AG10803 (cell line): Measurements from ENCODE around the gene SLC34A1.
A peak's percentile ranks its signal among the peaks of the same experiment; 100 is the strongest.

Experiments
- DNase-seq: peaks from one replicate; pipeline ENCODE4 v3.0.0; 2010; ENCODE audit warnings: low read depth
- H3K4me3 ChIP-seq: 2 replicates; pipeline ENCODE4 v1.5.1; 2011; ENCODE audit warnings: mild to moderate bottlenecking, low read length, control low read depth
- CTCF ChIP-seq: conservative IDR thresholded peaks from 2 replicates; pipeline ENCODE4 v1.5.1; 2011; ENCODE audit warnings: mild to moderate bottlenecking, low read length, control low read depth, inconsistent platforms

The SLC34A1 gene, protein sequence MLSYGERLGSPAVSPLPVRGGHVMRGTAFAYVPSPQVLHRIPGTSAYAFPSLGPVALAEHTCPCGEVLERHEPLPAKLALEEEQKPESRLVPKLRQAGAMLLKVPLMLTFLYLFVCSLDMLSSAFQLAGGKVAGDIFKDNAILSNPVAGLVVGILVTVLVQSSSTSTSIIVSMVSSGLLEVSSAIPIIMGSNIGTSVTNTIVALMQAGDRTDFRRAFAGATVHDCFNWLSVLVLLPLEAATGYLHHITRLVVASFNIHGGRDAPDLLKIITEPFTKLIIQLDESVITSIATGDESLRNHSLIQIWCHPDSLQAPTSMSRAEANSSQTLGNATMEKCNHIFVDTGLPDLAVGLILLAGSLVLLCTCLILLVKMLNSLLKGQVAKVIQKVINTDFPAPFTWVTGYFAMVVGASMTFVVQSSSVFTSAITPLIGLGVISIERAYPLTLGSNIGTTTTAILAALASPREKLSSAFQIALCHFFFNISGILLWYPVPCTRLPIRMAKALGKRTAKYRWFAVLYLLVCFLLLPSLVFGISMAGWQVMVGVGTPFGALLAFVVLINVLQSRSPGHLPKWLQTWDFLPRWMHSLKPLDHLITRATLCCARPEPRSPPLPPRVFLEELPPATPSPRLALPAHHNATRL

GRCh38 chr5:177384134-177384533 is at the start of gene SLC34A1:
Gene SLC34A1 (plus strand): TSS chr5:177384434. CDS start chr5:177385742, 1,308 bp downstream.
- DNase-seq: no peak
- no peak for TF ChIP-seq CTCF
- H3K4me3 ChIP-seq: no peak within 1 kb of the TSS

DNA sequence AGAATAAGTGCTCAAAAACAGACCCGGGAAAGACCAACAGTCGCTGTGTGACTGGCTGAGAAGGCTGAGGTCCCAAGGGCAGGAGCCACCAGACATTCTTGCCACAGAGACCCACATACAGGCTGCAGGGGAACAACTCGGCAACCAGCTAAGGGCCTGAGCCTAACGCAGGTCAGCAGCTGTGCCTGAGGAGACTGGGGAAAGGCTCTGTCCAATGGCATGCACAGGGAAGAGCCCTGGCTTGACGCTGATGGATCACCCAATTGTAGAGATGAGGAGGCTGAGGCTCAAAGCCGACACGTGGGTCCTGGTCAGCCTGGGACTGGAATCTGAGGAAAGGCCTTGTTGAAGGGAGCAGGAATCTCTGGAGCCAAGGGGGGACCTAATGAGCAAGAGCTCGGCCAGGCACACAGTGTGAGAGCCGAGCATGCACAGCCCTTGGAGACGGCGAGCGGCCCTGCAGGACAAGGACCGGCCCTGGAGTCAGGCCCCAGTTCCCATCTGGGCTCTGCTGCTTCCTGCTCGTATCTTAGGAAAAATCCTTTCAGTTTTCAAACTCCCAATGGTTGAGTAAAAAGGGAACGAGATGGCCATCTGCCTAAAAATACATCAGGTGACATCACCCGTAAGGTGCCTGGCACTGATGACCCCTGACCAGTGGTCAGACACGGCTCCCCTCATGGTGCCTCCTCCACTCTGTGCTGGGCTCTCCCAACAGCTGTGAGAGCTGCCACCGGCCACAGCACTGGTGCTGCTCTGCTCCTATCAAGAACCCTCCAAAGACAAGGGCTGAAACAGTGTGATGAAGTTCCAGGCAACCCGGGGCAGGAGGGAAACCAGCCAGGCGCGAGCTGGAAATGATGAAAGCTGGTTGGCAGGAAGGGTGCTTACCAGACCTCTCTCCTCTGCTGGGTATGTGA is 49.2 kb upstream of the SLC34A1 start:
- TF ChIP-seq CTCF: no peak
- no peak for DNase-seq
- no peak overlapping the region for H3K4me3 ChIP-seq

DNA sequence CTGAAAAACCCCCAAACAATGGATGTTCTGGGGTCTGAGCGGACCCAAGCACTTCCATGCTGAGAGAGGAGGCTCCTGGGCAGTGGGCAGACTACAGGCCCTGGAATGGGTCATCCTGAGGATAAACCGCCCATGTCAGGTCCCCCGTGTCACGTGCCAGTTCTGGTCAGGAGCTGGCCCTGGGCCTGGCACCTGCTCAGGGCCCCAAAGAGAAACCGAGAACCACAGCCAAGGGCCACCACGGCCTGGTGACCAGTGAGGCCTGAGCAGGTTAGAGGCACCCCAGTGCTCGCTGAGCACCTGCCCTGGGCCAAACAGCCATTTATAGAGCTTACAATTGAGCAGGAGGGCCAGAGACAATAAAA is 48.6 kb upstream of the SLC34A1 start:
- DNase-seq: no peak
- TF ChIP-seq CTCF: no peak
- H3K4me3 ChIP-seq: no peak overlapping the region

GRCh38 chr5:177336112-177336511 is 48.1 kb upstream of the SLC34A1 start:
- 0 out of 2 replicates have a peak, but pooled peaks have one; percentile 2 for TF ChIP-seq CTCF
- no peak for DNase-seq
- H3K4me3 ChIP-seq: no peak overlapping the region

DNA sequence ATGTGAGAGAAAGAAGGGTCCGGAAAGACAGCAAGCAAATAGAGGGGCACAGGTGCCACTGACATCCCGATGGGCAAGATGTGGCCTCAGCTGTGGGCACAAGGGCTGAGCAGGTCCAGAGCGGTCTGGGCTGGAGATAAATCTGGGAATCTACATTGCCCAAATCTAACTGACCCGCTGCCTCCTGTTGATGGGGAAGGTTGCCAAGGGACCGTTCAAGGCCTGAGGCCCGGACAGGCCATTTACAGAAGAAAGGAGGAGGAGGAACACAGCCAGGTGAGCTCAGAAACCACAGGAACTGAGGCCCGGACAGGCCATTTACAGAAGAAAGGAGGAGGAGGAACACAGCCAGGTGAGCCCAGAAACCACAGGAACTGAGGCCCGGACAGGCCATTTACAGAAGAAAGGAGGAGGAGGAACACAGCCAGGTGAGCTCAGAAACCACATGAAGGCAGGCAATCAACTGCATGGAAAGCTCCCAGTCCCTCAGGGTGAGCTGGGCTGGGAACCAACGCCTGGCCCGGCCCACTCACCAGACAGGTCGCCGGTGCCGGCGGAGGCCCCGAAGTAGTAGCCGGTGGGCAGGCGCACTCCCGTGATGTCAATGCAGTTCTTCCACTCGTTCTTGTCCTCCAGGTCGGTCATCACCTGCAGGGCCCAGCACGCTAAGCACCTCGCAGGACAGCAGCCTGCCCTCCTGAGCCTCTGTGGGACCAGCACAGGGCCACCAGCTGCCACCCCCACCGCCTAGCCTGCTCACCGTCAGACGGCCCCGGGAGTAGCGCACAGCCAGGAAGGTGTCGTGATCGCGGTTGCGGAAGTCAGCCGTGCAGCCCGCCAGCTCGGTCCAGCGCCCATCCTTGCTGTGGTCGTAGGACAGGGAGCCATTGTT is 47.4 kb upstream of the SLC34A1 start:
- no peak overlapping the region for H3K4me3 ChIP-seq
- TF ChIP-seq CTCF: no peak
- DNase-seq: no peak
